OCI-LY3 (cell line): Measurements from ENCODE around the gene CAMKMT.

Source experiments
- H2AFZ ChIP-seq: fragments of 200-600, 300-600 bp; shearing (Covaris generic); 2 replicates; pipeline ENCODE4 v1.6.0; 2014; ENCODE audit warnings: antibody characterized with exemption, low read depth, low read length
- H3K27ac ChIP-seq: fragments of 200-600, 300-600 bp; sonication (generic); 2 replicates; pipeline ENCODE4 v1.5.1; 2014; ENCODE audit warnings: mild to moderate bottlenecking, low read length, moderate library complexity, mixed read lengths
- H3K27me3 ChIP-seq: fragments of 200-600, 300-600 bp; sonication (generic); 2 replicates; pipeline ENCODE4 v1.6.1; 2014; ENCODE audit warnings: low read depth, low read length, mixed read lengths
- H3K36me3 ChIP-seq: fragments of 200-600, 300-600 bp; sonication (generic); replicated peaks from 2 replicates; pipeline ENCODE3; 2014; ENCODE audit warnings: low read depth, low read length, mixed read lengths
- H3K4me1 ChIP-seq: fragments of 300-600, 200-600 bp; sonication (generic); 2 replicates; pipeline ENCODE4 v1.6.1; 2014; ENCODE audit warnings: low read length, mixed read lengths
- H3K4me2 ChIP-seq: fragments of 200-600, 300-600 bp; sonication (generic); 2 replicates; pipeline ENCODE4 v1.6.1; 2014; ENCODE audit warnings: low read length, mixed read lengths
- H3K4me3 ChIP-seq: fragments of 300-600, 200-600 bp; sonication (generic); 2 replicates; pipeline ENCODE4 v1.5.1; 2014; ENCODE audit warnings: antibody characterized with exemption, mild to moderate bottlenecking, low read length, moderate library complexity
- H3K79me2 ChIP-seq: fragments of 300-600, 200-600 bp; shearing (Covaris generic); 2 replicates; pipeline ENCODE4 v1.6.1; 2014; ENCODE audit warnings: mild to moderate bottlenecking, low read length, mixed read lengths
- H3K9ac ChIP-seq: fragments of 300-600, 200-600 bp; shearing (Covaris generic); 2 replicates; pipeline ENCODE4 v1.6.0; 2014; ENCODE audit warnings: mild to moderate bottlenecking, low read length, moderate library complexity
- H3K9me3 ChIP-seq: fragments of 200-600, 300-600 bp; shearing (Covaris generic); 2 replicates; pipeline ENCODE4 v1.6.1; 2014; ENCODE audit warnings: low read length, mixed read lengths; ENCODE audit not compliant: insufficient read depth
- H4K20me1 ChIP-seq: fragments of 200-600, 300-600 bp; sonication (generic); 2 replicates; pipeline ENCODE4 v1.6.1; 2016; ENCODE audit warnings: low read length, mixed read lengths; ENCODE audit not compliant: insufficient read depth
- CTCF ChIP-seq: fragments of 200-600, 300-600 bp; sonication (generic); IDR thresholded peaks from 2 replicates; pipeline ENCODE4 v1.5.1; 2014; ENCODE audit warnings: antibody characterized with exemption, low read length, low read depth
- EZH2phosphoT487 ChIP-seq: fragments of 200-600 bp; shearing (Covaris generic); IDR thresholded peaks from 2 replicates; pipeline ENCODE4 v1.6.1; 2018; ENCODE audit warnings: antibody characterized with exemption, mixed run types, low read depth

The CAMKMT gene

GRCh38 chr2:44321360-44321759 is 40.4 kb upstream of the CAMKMT start:
- Histone ChIP-seq H3K4me2 (no peak overlapping the region), H3K27ac (no peak overlapping the region), H3K27me3 (no peaks in the 10 kb centered on the region), H3K4me1 (no peaks in the 10 kb centered on the region), H3K4me3 (no peak overlapping the region), H3K36me3 (peaks cover 42% of the 10 kb centered on the region), H3K9me3 (no peaks in the 10 kb centered on the region), H3K9ac (no peak overlapping the region), H2AFZ (no peak overlapping the region), H4K20me1 (no peaks in the 10 kb centered on the region), H3K79me2 (no peaks in the 10 kb centered on the region)
- TF ChIP-seq EZH2phosphoT487 (no peak), CTCF (no peak)

- no peaks in the 10 kb centered on the region for H3K9me3 ChIP-seq
- H3K9ac ChIP-seq, result no peak overlapping the region
- no peaks in the 10 kb centered on the region for H4K20me1 ChIP-seq
- H3K27ac ChIP-seq, result no peak overlapping the region
- H3K4me1 ChIP-seq, result peaks cover 5% of the 10 kb centered on the region; the same call in 1 of the 2 replicates
- peaks cover 38% of the 10 kb centered on the region for H3K36me3 ChIP-seq
- H3K4me2 ChIP-seq, result no peak overlapping the region
- TF ChIP-seq EZH2phosphoT487 (no peak), CTCF (no peak)
- H3K79me2 ChIP-seq, result no peaks in the 10 kb centered on the region
- H2AFZ ChIP-seq, result no peak overlapping the region
- H3K27me3 ChIP-seq, result no peaks in the 10 kb centered on the region
- H3K4me3 ChIP-seq, result no peak overlapping the region
Observed at GRCh38 chr2:44324971-44325426, 36.7 kb upstream of the CAMKMT start.

GRCh38 chr2:44325897-44326296 is 35.9 kb upstream of the CAMKMT start:
- Histone ChIP-seq H3K27me3 (no peaks in the 10 kb centered on the region), H3K4me1 (peaks cover 6% of the 10 kb centered on the region; the same call in 1 of the 2 replicates), H3K9me3 (no peaks in the 10 kb centered on the region), H3K9ac (no peak overlapping the region), H3K4me3 (no peak overlapping the region), H3K27ac (no peak overlapping the region), H3K79me2 (no peaks in the 10 kb centered on the region), H3K4me2 (no peak overlapping the region), H4K20me1 (no peaks in the 10 kb centered on the region), H2AFZ (no peak overlapping the region), H3K36me3 (peaks cover 33% of the 10 kb centered on the region)
- no peak for TF ChIP-seq CTCF
- no peak for TF ChIP-seq EZH2phosphoT487

GRCh38 chr2:44326548-44327264 is 35.0 kb upstream of the CAMKMT start:
- Histone ChIP-seq H2AFZ (no peak overlapping the region), H4K20me1 (no peaks in the 10 kb centered on the region), H3K4me2 (no peak overlapping the region), H3K9me3 (no peaks in the 10 kb centered on the region), H3K4me3 (no peak overlapping the region), H3K36me3 (peaks cover 31% of the 10 kb centered on the region), H3K27ac (no peak overlapping the region), H3K27me3 (no peaks in the 10 kb centered on the region), H3K4me1 (peaks cover 6% of the 10 kb centered on the region; the same call in 1 of the 2 replicates), H3K9ac (no peak overlapping the region), H3K79me2 (no peaks in the 10 kb centered on the region)
- TF ChIP-seq EZH2phosphoT487 (no peak), CTCF (no peak)
